IPS-20b (cell line): Measurements from ENCODE around the gene TALDO1.

Source experiments
- H3K27ac ChIP-seq: one replicate; pipeline ENCODE4 v1.5.1; 2013; ENCODE audit warnings: low read length
- H3K27me3 ChIP-seq: 2 replicates; pipeline ENCODE4 v1.6.1; 2013; ENCODE audit warnings: mild to moderate bottlenecking, low read length, inconsistent platforms; ENCODE audit not compliant: insufficient read depth
- H3K36me3 ChIP-seq: 2 replicates; pipeline ENCODE4 v1.6.1; 2013; ENCODE audit warnings: low read depth, mild to moderate bottlenecking, inconsistent platforms, low read length, moderate library complexity; ENCODE audit not compliant: insufficient read depth
- H3K4me1 ChIP-seq: 2 replicates; pipeline ENCODE4 v1.6.1; 2013; ENCODE audit warnings: mild to moderate bottlenecking, control low read depth, inconsistent platforms, low read length, moderate library complexity; ENCODE audit not compliant: insufficient read depth
- H3K4me3 ChIP-seq: 2 replicates; pipeline ENCODE4 v1.5.1; 2013; ENCODE audit warnings: mild to moderate bottlenecking, low read length, inconsistent platforms
- H3K9ac ChIP-seq: 2 replicates; pipeline ENCODE4 v1.6.1; 2013; ENCODE audit warnings: low read depth, mild to moderate bottlenecking, inconsistent platforms, low read length, moderate library complexity
- H3K9me3 ChIP-seq: 2 replicates; pipeline ENCODE4 v1.6.1; 2013; ENCODE audit warnings: mild to moderate bottlenecking, low read depth, low read length, inconsistent platforms; ENCODE audit not compliant: insufficient read depth

TALDO1 gene

DNA sequence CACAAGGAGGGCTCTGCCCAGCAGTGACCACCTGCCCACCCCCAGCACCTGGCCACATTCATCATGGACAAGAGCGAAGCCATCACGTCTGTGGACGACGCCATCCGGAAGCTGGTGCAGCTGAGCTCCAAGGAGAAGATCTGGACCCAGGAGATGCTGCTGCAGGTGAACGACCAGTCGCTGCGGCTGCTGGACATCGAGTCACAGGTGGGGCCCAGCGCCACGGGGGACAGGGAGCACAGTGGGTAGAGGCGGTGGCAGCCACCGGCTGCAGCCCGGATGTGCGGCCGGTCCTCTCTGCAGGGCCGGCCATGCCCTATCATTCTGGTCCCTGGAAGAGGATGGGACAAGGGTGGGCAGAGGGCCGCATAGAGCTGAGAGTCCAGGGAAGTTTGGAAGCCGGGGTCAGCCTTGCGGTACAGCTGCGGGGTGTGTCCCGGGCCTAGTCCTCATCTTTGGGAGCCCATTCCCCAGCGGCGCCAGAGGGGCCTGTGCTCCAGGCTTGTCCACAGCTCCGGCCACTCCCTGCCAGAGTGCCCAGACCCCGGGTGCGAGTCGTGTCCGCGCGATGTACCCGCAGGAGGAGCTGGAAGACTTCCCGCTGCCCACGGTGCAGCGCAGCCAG is 27.1 kb upstream of the TALDO1 start:
- H3K9me3 ChIP-seq, result no peaks in the 10 kb centered on the region
- H3K36me3 ChIP-seq, result no peaks in the 10 kb centered on the region
- H3K4me1 ChIP-seq, result no peaks in the 10 kb centered on the region
- peaks cover 29% of the 10 kb centered on the region for H3K27me3 ChIP-seq
- H3K27ac ChIP-seq, result no peak overlapping the region
- peak overlapping the region; percentile 56 for H3K4me3 ChIP-seq
- no peak overlapping the region for H3K9ac ChIP-seq

DNA sequence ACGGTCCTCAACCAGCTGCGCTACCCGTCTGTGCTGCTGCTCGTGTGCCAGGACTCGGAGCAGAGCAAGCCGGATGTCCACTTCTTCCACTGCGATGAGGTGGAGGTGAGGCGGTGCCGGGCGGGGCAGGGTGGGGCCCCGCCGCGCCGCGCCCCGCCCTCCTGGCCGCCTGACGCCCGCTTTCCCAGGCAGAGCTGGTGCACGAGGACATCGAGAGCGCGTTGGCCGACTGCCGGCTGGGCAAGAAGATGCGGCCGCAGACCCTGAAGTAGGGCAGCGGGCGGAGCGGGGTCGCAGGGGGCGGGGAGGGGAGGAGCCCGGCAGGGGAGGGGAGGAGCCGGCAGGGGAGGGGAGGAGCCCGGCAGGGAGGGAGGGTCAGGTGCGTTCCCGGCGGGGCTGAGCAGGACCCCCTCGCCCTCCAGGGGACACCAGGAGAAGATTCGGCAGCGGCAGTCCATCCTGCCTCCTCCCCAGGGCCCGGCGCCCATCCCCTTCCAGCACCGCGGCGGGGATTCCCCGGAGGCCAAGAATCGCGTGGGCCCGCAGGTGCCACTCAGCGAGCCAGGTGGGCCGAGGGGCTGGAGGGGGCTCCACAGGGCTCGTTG is 26.5 kb upstream of the TALDO1 start:
- peaks cover 35% of the 10 kb centered on the region for H3K27me3 ChIP-seq
- H3K9me3 ChIP-seq, result no peaks in the 10 kb centered on the region
- no peak overlapping the region for H3K27ac ChIP-seq
- no peaks in the 10 kb centered on the region for H3K36me3 ChIP-seq
- H3K9ac ChIP-seq, result no peak overlapping the region
- no peaks in the 10 kb centered on the region for H3K4me1 ChIP-seq
- peak overlapping the region; percentile 56 for H3K4me3 ChIP-seq

DNA sequence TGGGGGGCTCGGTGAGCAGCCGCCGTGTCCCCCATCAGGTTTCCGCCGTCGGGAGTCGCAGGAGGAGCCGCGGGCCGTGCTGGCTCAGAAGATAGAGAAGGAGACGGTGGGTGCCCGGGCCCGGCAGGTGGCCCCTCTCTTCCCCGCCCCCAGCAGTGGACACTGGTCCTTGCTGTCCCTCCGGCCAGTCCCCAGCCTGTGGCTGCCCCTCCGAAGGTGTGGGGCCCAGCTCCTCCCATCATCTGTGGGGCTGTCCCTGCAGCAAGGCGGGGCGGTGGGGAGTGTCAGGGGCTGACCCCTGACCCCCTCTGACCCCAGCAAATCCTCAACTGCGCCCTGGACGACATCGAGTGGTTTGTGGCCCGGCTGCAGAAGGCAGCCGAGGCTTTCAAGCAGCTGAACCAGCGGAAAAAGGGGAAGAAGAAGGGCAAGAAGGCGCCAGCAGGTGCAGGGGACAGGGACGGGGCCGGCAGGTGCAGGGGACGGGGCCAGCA is 26.0 kb upstream of the TALDO1 start:
- no peak overlapping the region for H3K27ac ChIP-seq
- H3K9me3 ChIP-seq, result no peaks in the 10 kb centered on the region
- no peak overlapping the region for H3K9ac ChIP-seq
- H3K4me1 ChIP-seq, result no peaks in the 10 kb centered on the region
- no peaks in the 10 kb centered on the region for H3K36me3 ChIP-seq
- H3K4me3 ChIP-seq, result no peak overlapping the region
- H3K27me3 ChIP-seq, result peaks cover 40% of the 10 kb centered on the region

DNA sequence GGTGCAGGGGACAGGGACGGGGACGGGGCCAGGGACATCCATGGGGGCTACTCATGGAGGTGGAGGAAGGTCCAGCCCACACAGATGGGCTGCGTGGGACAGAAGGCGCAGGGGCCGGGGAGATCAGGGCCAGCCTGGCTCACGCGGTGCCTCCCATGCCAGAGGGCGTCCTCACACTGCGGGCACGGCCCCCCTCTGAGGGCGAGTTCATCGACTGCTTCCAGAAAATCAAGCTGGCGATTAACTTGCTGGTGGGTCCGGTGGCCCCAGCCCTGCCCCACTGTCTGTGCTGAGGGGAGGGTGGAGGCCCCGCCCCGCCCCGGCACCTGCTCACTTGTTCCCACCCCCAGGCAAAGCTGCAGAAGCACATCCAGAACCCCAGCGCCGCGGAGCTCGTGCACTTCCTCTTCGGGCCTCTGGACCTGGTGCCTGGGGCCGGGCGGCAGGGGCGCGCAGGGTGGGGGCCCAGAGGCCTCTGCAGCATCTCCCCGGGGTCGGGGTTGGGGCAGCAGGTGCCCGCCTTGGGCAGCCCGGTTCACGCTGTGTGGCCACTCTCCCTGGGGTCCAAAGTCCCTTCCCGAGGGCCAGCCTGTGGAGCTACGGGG is 25.4 kb upstream of the TALDO1 start:
- Histone ChIP-seq H3K4me3 (no peak overlapping the region), H3K4me1 (no peaks in the 10 kb centered on the region), H3K36me3 (no peaks in the 10 kb centered on the region), H3K27me3 (peaks cover 46% of the 10 kb centered on the region), H3K9ac (no peak overlapping the region), H3K9me3 (no peaks in the 10 kb centered on the region), H3K27ac (no peak overlapping the region)

DNA sequence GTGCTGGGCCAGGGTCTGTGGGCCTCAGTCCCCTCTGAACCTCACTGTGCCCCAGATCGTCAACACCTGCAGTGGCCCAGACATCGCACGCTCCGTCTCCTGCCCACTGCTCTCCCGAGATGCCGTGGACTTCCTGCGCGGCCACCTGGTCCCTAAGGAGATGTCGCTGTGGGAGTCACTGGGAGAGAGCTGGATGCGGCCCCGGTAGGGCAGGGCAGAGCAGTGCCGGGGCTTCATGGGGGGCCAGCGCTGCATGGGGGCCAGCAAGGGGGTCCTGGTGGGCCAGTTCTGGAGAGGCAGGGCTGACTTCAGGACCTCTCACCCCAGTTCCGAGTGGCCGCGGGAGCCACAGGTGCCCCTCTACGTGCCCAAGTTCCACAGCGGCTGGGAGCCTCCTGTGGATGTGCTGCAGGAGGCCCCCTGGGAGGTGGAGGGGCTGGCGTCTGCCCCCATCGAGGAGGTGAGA is 24.9 kb upstream of the TALDO1 start:
- no peak overlapping the region for H3K4me3 ChIP-seq
- H3K9me3 ChIP-seq, result no peaks in the 10 kb centered on the region
- no peak overlapping the region for H3K9ac ChIP-seq
- H3K27me3 ChIP-seq, result peaks cover 51% of the 10 kb centered on the region
- H3K4me1 ChIP-seq, result no peaks in the 10 kb centered on the region
- H3K36me3 ChIP-seq, result no peaks in the 10 kb centered on the region
- H3K27ac ChIP-seq, result no peak overlapping the region

DNA sequence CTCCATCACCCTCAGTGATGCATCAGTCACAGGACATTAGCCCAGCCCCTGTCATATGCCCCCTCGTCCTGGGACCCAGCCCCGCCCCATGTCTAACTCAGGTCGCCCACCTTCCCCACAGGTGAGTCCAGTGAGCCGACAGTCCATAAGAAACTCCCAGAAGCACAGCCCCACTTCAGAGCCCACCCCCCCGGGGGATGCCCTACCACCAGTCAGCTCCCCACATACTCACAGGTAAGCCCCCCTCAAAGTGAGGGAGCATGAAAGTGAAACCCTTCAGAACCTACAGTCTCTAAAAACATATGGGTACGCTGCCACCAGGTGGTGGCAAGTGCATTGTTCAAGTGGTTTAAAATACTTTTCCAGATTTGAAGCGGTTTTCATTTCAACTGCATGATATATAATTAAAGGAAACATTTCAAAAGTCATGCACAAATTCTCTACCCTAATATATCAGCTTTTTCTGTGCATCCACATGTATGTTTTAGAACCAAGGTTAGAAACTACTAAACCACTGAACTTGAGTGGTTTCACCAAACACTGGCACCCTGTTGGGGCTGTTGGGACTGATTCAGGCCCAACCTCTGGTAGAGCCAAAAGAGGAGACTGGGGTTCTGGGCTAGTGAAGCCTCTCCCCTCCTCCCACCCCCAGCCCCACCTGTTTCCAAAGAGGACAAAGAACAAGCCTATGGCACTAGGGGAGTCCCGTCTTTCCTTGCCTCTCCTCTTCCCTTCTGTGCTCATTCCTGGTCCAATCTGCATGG is 24.0 kb upstream of the TALDO1 start:
- Histone ChIP-seq H3K36me3 (no peaks in the 10 kb centered on the region), H3K27ac (no peak overlapping the region), H3K4me1 (no peaks in the 10 kb centered on the region)

DNA sequence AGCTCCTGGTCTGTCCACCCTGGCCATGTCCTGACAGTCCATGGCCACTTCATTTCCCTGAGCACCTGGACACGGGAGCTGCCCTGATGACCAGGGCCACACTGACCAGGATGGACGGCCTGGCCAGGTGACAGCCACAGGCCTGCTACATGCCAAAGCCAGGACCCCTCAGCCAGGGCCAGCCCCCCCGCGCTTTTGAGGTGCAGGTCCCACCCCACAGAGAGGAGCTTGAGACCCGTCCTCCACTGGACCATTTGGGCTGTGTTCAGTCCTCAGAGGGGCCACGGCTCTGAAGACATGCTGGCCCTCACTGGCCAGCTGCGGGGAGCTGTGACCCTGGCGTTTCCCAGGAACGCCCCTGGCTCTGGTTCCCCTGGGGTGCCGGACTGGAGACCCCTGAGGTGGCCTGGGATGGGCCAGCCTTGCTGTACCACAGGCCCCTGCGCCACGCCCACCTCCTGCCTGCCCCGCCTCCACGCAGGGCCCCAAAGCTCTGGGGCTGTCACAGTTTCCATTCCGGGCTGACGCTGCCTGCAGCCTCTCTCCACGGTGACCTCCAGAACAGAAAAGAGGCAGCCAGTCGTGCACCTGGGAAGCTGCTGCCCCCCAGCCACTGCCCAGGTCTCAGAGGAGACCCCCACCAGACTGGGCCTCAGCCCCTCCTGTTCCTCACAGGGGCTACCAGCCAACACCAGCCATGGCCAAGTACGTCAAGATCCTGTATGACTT is 23.1 kb upstream of the TALDO1 start:
- H3K9ac ChIP-seq, result no peak overlapping the region
- peaks cover 55% of the 10 kb centered on the region for H3K27me3 ChIP-seq
- no peak overlapping the region for H3K4me3 ChIP-seq
- H3K4me1 ChIP-seq, result no peaks in the 10 kb centered on the region
- no peaks in the 10 kb centered on the region for H3K36me3 ChIP-seq
- H3K27ac ChIP-seq, result no peak overlapping the region
- no peaks in the 10 kb centered on the region for H3K9me3 ChIP-seq

More for the DNA sequence above, 24.0 kb upstream of the TALDO1 start:
- H3K9ac ChIP-seq, result no peak overlapping the region
- peaks cover 56% of the 10 kb centered on the region for H3K27me3 ChIP-seq
- no peaks in the 10 kb centered on the region for H3K9me3 ChIP-seq
- no peak overlapping the region for H3K4me3 ChIP-seq

DNA sequence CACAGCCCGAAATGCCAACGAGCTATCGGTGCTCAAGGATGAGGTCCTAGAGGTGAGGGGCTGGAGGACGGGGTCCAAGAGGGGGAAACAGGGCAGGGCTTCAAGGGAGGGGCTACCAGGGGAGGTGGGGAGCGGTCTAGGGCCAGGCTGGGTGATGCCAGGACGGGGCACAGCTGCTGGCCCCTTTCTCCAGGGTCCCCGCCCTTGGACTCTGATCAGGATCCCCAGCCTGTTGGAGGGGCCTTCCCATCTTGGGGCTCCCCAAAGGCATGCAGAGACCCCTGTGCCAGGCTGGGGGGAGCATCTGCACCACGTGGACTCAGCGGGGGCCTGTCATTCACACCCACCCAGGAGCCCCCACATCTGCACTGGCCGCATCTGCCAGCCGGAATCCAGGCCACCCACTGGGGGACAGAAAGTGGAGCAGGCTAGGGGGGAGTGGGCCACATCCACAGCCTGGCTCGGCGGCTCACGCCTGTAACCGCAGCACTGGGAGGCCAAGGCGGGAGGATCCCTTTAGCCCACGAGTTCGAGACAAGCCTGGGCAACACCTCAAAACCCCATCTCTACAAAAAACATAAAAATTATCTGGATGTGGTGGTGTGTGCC is 22.4 kb upstream of the TALDO1 start:
- H3K9ac ChIP-seq, result no peak overlapping the region
- H3K27ac ChIP-seq, result no peak overlapping the region
- no peaks in the 10 kb centered on the region for H3K4me1 ChIP-seq
- no peaks in the 10 kb centered on the region for H3K36me3 ChIP-seq
- H3K9me3 ChIP-seq, result no peaks in the 10 kb centered on the region
- peaks cover 48% of the 10 kb centered on the region for H3K27me3 ChIP-seq
- H3K4me3 ChIP-seq, result no peak overlapping the region

DNA sequence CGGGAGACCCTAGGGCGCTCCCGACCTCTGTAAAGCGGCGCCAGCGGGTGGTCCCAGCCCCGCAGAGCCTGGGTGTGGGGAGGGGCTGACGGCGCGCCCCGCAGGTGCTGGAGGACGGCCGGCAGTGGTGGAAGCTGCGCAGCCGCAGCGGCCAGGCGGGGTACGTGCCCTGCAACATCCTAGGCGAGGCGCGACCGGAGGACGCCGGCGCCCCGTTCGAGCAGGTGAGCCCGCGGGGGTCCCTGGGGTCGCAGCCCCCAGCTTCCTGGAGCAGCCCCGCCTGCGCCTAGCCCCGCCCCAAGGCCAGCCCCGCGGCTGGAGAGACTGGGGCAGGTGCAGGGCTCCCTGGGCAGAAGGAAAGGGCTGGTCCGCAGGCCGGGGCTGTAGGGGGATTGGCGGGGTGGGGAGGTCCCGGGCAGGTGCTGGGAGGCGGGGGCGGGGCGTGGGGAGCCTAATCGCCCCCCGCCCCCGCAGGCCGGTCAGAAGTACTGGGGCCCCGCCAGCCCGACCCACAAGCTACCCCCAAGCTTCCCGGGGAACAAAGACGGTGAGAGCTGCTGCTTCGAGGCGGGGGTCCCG is 21.6 kb upstream of the TALDO1 start:
- Histone ChIP-seq H3K4me3 (peak overlapping the region; percentile 50; the same call in 1 of the 2 replicates), H3K9me3 (no peaks in the 10 kb centered on the region), H3K4me1 (no peaks in the 10 kb centered on the region), H3K36me3 (no peaks in the 10 kb centered on the region), H3K27me3 (peaks cover 40% of the 10 kb centered on the region), H3K9ac (no peak overlapping the region), H3K27ac (no peak overlapping the region)

DNA sequence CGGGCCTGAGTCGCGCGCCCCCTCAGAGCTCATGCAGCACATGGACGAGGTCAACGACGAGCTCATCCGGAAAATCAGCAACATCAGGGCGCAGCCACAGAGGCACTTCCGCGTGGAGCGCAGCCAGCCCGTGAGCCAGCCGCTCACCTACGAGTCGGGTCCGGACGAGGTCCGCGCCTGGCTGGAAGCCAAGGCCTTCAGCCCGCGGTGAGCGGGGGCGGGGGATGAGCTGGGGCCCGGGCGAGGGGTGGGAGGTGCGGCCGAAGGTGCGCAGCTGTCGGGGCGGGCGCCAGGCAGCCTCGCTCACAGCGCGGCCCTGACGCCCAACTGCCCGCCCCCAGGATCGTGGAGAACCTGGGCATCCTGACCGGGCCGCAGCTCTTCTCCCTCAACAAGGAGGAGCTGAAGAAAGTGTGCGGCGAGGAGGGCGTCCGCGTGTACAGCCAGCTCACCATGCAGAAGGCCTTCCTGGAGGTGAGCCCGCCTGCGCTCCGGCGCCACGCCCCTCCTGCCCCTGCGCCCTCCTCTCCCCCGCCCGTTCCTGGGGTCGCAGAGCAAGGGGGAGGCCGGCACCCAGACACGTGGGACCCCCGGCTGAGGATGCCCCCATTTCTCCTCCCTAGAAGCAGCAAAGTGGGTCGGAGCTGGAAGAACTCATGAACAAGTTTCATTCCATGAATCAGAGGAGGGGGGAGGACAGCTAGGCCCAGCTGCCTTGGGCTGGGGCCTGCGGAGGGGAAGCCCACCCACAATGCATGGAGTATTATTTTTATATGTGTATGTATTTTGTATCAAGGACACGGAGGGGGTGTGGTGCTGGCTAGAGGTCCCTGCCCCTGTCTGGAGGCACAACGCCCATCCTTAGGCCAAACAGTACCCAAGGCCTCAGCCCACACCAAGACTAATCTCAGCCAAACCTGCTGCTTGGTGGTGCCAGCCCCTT is 20.7 kb upstream of the TALDO1 start:
- peaks cover 36% of the 10 kb centered on the region for H3K27me3 ChIP-seq
- H3K27ac ChIP-seq, result no peak overlapping the region
- H3K4me3 ChIP-seq, result peak overlapping the region; percentile 50; the same call in 1 of the 2 replicates
- no peaks in the 10 kb centered on the region for H3K36me3 ChIP-seq
- H3K9me3 ChIP-seq, result no peaks in the 10 kb centered on the region
- peak overlapping the region; percentile 37; the same call in 1 of the 2 replicates for H3K9ac ChIP-seq
- H3K4me1 ChIP-seq, result no peaks in the 10 kb centered on the region
